ENCODE data around the gene THBS2.

Gene THBS2

DNA sequence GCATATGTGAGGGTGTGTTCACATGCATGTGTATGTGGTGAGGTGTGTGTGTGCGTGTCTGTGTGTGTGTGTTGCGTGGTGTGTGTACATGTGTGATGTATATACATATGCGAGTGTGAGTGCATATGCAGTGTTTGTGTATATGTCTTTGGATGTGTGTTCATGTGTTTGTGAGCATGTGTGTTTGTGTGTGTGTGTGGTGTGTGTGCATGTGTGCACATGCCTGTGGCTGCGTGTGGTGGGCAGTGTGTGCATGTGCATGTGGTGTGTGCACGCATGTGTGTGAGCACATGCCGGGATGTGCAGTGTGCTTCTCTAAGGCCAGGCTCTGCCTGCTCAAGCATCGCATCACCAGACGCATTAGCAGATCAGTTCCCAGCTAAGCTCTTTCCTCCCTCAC, 5.7 kb downstream of the THBS2 start:
- no peak for DNase-seq

DNA sequence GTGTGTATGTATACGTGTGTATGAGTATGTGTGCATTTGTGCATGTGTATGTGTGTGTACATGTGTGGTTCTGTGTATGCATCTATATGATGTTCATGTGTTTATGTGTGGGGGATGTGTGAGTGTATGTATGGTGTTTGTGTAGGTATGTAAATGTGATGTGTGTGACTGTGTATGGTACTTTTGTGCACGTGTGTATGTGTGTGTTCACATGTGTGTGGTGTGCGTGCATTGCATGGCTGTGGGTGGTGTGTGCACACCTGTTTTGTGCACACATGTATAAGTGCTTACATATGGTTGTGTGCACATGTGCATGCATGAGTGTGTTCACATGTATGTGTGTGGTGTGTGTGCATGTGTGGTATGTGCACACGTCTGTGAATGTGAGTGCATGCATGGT, 6.2 kb downstream of the THBS2 start:
- no peak for DNase-seq

DNA sequence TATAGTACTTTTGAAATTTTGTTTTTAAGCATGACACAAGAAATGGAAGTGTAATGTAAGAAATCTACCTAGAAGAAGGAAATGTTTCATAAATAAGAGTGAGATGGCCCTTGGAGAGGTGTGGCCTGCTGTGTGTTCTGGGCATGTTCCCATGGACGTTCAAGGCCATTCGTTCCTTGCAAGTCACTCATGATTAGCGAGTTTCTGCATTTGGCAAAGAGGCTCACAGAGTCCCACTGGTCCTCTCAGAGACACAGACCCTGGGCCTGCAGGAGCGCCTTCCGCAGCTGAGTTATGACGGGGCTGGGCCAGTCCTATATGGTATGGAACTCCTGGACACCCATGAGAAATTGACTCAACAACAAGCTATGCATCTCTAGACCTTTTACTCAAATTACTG, 7.2 kb downstream of the THBS2 start:
- no peak for DNase-seq

DNA sequence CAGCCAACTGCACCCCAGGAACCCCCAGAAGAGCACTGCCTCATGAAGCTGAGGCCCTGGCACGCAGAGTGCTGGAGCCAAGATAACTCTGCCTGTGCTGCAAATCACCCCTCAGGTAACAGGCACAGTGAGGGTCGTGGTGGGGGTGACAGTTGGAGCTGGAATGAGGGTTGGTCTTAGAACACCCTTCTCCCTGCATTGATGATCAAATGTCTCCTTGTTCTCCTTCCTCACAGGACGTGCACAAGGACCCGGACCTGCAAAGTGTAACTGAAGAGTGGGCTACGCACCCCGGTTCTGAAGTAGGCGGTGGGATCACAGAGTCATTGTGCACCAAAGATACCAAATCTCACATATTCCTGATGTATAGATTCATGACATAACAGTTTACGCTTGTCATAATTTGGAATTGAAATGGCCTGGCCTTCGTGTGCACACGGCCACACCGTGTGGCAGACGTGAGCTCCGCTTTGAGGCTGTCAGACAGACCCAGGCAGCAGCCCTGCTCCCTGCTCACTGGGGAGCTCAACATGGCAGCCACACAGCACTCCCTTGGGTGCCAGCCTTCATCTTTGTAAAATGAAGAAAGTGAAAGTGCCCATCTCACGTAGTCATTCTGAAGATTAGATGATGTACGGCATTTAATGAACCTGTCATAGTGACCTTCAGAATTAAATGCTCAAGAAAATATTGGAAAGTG, 8.8 kb downstream of the THBS2 start:
- no peak for DNase-seq

DNA sequence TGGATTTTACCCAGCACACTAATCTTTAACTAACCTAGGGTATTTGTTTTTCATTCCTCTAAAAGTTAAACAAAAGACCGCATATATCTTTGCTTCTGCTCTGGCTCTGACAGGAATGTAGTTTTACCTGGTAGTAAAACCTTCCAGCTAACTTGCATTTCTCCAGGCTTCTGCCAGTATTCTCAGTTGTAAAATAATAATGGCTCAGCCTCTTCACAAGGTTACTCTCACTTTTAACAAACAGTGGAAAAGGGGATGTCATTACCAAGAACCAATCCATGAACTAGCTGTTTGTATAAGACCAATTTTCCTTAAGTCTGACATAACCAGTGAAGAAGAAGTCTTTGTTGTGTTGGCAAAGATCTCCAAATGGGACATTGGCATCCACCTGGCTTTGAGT, 10.0 kb downstream of the THBS2 start:
- DNase-seq: no peak

DNA sequence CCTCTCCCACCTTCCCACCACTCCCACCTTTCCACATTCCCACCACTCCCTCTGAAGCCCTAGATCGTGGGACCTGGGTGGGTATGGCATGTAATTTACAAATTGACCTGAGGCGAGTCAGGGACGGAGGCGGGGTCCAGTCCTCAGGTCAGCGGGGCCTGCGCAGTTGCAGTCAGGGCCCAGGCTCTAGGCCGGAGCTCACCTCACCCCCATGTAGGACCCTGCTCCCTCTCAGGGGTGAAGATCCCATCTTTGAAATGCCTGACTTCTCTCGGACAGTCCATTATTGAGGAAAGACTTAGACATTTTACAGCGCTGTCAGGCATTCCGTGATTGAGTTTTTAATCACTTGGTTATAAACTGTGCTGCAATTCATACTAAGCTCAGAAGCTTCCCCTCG, 10.5 kb downstream of the THBS2 start:
- no peak for DNase-seq

DNA sequence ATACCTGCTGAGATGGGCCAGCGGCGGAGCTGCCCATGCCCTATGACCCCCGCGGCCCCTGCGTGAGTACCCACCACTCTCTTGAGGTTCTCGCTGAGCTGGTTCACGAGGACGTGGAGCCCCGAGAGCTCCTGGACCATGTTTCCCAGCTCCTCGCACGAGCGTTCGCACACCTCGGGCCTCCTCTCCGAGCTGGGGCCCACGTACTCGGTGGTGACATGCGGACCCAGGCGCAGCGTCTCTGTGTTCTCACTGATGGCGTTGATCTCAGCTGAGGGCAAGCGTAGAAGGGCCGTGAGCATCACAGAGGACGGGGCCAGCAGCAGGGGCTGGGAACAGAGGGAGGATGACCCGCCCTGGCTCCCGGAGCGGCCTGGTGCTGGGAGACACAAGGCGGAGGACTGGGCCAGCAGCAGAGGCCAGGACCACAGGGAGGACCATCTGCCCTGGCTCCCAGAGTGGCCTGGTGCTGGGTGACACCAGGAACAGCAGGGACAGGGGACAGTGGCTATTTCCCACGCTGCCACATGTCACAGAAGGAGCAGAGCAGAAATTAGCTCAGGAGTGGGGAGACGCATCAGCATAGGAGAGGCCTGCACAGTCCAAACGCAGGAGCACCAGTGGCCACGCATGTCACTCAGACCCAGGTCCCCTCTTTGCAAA, 11.8 kb downstream of the THBS2 start:
- no peak for DNase-seq

DNA sequence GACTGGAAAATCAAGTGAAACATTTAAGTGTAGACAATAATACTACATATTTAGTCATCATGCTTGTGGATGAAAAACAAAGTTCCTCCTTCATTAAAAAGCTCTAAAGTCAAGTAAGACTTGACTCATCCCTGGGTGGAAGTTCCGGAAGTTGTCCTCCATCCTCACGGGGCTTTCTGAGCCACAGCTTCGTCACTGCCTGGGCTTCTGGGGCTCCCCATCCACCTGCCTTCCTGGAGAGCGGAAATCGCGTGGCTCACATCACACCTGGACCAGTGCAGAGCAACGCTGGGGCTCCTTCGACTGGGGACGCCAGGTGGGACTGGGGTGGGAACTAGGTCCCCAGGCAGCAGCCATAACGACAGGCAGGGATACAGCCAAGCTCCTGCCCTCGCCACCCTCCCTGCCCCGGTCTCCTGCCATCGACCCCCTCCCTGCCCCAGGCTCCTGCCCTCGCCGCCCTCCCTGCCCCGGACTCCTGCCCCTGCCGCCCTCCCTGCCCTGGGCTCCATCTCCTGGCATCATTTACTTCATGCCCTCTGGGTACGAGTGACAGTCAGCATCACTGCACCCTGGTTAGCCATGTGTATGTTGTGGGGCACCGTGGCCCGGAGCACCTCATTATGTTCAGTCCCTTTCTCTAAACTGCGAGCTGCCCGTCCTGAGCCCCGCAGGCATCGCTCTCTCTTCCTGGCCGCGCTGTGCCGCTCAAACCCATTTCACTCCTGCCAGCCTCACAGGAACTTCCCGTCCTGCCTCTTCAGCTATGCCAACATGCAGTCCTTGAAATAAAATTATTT, 12.9 kb downstream of the THBS2 start:
- DNase-seq: no peak

DNA sequence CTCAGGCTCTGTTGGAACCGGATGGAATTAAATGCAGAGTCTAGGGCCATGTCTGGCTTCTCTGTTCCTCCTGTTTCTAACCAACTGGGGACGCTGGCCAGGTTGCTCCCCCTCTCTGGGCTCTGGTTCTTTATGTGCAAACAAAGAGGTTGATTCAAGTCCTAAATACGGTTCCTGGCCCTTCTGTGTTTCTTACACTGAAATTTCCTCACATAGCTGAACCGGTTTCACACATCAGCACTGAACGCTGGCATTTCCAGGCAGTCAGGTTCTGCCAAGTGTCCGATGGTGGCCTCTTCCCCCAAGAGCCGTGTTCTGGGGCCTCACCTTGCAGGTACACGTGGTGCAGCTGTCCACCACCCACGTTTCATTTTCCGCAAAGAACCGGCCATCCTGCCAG, 13.5 kb downstream of the THBS2 start:
- DNase-seq: no peak

DNA sequence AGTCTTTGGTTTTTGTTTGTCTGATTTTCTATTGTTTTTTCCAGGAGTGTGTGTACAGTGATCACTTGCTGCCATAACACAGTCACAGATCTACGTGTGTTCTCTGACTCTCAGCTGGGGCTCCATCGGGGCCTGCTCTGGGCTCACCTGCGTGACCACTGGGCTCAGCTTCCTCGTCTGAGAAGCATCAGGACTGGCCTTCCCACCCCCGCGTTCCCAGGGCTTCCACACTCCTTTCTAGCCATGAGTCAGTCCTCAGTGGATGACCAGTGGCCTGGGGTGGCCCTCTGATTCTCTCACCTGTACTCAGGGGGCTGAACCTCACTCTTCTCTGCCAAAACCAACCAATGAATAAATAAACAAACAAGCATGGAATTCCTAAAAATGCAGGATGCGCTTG, 14.5 kb downstream of the THBS2 start:
- DNase-seq: no peak

DNA sequence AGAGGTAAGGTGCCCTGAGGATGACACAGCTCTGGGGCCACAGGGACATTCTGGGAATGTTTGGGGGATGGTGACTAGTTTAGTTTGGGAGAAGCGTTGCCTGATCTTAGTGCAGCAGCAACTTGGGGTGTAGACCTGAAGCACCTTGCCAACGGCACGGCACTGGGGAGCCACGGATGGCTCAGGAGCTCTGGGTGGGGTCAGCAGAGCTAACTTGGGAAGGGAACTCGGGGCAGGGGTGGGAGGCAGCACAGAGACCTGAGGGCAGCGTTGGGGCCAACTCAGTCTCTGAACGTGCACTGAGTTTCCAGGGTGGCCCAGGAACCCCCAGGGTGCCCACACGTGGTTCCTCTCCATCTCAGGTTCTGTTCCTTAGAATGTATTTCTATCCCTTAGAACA, 14.9 kb downstream of the THBS2 start:
- DNase-seq: no peak

DNA sequence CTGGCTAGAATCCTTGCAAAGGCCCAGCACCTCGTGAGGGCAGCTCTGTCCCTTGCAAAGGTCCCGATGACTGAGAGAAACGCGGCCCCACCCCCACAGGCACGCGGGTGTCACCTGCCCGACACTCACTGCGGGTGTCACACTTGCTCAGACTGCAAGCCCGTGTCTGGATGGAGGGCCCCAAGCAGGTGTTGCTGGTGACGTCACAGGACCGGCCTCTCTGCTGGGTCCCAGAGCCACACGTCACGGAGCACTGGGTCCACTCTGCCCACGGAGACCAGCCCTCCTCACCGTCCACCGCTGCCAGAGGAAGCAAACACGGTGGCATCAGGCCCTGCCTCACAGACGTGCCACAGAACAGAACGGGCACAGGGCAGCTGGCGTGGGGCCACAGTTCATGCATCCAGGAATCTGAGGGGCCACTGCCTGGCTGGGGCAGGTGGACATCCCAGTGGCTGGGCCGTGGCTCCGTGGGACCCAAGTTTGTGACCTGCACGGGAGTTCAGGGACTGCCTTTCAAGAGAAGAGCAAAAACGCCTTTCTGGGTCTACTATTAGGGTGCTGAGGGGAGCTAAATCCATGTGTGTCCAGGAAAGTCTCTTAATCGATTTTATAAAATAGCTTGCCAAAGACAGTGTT, 16.0 kb downstream of the THBS2 start:
- DNase-seq: no peak

DNA sequence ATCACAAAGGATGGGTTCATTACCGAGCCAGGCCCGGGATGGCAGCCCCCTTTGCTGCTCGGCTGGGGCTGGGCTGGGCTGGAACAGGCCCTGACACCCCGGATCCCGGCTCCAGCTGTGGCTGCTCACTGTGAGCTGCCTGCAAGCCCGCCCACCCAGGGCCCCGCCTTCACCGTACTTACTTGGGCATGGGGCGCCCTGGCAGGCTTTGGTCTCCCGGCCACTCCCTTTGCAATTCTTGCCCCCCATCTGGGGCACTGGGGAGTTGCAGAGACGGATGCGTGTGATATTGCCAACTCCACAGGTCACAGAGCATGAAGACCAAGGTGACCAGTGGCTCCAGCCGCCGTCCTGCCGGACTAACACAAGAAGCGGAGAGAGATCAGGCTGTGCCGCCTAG, 16.7 kb downstream of the THBS2 start:
- DNase-seq: no peak

DNA sequence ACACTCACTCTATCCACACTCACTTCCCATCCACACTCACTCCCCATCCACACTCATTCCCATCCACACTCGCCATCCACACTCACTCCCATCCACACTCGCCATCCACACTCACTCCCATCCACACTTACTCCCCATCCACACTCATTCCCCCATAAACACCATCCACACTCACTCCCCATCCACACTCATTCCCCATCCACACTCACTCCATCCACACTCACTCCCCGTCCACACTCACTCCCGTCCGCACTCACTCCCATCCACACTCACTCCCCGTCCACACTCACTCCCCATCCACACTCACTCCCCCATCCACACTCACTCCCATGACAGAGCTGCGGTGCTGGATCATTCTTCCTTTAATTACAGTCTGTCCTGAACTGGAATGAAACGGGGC, 17.1 kb downstream of the THBS2 start:
- DNase-seq: no peak

DNA sequence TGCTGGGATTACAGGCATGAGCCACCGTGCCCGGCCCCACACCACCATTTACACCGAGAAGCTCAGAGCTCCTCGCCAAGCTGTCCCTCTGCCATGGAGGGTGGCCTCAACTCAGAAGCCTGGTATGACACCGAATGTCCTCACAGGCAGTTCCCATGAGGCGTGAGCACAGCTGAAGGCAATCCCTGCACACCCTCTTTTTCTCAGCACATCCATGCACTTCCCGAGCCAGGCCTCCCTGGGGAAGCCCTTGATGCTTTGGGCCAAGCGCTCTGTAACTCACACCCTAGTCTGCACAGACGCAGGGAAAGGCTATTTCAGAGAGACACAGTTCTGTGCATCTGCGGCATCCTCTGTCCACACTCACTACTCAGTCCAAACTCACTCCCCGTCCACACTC, 18.4 kb downstream of the THBS2 start:
- no peak for DNase-seq

DNA sequence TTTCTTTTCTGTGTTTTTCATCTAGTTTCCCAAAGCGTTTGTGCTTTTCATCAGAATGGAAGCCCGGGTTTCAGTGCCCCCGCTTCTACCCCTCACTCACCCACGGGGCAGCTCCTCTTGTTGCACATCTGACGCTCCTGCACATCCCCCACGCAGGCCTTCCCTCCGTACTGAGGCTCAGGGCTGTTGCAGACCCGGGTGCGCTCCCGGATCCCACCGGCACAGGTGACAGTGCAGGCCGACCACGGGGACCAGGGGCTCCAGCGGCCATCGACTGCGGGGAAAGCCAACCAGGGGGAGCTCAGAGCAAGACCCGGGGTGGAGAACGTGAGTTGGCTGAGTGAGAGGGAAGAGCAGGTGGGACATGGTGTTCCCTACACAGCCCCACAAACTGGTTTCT, 19.0 kb downstream of the THBS2 start:
- DNase-seq: no peak

DNA sequence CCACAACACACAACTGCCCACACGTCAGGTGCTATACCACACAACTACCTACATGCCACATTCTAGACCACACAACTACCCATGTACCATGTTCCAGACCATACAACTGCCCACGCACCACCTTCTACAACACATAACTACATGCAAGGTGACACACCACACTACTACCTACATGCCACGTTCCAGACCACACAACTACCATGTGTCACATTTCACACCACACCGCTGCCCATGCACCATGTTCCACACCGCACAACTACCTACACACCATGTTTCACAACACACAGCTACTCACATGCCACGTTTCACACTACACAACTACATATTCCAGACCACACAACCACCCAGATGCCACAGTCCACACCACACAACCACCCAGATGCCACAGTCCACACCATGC, 19.8 kb downstream of the THBS2 start:
- no peak for DNase-seq

DNA sequence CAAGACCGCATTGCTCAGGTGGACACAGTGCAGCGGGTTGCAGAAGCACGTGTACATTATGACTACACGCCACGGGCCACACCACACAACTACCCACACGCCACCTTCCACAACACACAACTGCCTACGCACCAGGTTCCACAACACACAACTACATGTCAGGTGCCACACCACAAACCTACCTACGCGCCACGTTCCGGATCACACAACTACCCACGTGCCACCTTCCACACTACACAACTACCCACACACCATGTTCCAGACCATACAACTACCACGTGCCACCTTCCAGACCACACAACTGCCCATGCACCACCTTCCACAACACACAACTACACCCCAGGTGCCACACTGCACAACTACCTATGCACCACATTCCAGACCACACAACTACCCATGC, 20.5 kb downstream of the THBS2 start:
- DNase-seq: no peak

DNA sequence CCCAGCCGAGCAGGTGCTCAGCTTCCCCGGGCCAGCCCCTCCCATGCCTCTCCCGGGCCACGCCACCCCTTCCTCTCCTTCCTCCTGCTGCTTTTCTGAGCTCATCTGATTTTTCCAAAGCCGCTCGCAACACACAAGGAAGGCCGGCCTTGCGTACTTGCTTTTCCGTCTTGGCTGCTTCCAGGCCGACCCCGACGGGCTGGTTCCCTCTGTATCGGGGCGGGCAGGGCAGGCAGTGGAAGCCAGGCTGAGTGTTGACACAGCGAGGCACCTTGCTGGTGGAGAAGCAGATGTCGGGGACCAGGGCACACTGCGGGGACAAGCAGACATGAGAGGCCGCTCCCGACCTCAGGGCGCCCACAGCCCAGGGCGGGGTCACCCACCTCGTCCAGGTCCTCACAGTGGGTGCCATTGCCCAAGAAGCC, 21.1 kb downstream of the THBS2 start:
- no peak for DNase-seq

DNA sequence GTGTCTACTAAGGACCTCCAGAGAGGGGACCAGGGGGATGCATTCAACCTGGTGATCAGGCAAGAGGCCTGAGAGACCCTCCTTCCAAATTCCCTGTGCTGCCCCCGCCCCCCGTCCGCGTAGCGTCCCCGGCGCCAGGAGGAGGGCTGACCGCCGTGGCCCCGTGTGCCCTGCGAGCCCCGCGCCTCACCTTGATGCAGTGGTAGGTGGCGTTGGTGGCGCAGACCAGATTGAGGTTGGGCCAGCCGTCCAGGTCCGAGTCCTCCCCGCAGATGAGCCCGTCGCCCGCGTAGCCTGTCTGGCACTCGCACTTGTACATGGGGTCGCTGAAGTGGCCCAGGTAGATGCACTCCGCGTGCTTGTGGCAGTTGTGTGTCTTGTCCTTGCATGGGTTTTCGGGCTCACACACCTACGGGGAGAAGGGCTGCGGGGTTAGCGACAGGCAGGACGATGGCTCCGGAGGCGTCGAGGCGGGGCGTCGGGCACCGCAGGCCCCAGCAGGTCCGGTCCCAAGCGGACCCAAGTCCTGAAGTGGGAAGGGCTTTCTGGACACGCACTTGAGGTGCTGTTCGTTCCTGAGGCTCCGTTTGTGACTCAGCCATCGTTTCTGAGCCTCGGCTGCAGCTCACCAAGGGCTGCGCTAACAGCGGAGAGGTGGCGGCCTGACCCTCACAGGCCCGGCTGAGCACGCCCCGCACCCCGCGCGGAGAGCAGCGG, 21.7 kb downstream of the THBS2 start:
- DNase-seq: no peak

DNA sequence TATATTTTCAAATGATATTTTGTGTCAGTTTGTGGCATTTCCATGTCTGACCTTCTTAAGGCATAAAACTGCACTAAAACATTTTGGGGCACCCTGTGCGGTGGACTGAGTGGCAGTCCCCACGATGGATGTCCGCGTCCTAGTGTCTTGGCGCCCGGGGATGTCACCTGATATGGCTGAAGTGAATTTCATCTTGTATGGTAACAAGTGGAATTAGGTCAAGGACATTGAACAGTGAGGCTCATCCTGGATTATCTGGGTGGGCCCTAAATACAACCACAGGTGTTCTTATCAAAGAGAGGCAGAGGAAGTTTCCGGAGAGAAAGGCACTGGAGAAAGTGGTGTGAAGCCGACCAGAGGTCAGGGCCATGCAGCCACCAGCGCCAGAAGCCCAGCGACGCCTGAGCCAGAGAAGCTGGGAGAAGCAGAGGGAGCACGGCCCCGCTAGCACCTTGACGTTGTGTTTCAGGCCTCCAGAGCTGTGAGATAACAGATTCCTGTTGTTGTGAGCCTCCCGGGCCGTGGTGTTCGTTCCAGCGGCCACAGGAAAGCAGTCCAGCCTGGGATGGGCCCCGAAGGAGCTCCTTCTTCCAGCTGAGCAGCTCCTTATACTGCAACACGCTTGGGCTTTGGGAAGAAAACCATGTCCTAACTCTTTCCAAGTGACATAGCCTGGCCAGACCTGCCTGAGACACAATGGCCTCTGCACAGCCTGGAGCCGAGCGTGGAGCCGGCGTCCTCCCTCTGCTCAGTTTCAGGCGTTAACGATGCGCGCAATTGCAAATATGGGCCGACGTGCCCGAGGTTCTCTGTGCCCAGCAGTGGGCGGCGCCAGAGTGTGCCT, 22.5 kb downstream of the THBS2 start:
- no peak for DNase-seq

DNA sequence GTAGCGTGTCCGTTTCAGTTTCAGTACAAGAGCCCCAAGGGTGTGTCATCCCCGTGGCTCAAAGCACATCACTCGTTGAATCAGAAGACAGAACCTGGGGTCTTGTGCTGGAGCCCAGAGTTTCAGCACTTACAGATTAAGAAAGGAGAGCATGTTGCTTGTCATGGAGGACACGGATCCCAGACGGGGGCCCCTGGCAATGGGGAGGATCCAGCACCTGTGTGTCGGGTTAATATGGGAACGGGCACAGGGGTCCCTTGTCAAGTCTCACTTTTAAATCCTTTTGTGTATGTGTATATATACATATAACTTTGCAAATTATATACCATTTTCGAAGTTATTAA, 23.4 kb downstream of the THBS2 start:
- DNase-seq: no peak

All from stimulated activated CD4-positive, alpha-beta T cell treated with anti-CD3 and anti-CD28 coated beads, Interleukin-4, amount 100 ng/mL, for 4 hours (primary cell).